GM12872 (cell line): ENCODE measurements around the gene KLK10.

Experiments used
- TF ChIP-seq, protein P1 (sequence below): IDR thresholded peaks from 3 replicates; pipeline ENCODE4 v1.5.1; 2011; ENCODE audit warnings: low read depth, mild to moderate bottlenecking, low read length, moderate library complexity; ENCODE audit not compliant: insufficient read depth

Gene KLK10

GRCh38 chr19:50982186-50982585, 37.3 kb downstream of the KLK10 start:
- TF ChIP-seq, protein P1, sequence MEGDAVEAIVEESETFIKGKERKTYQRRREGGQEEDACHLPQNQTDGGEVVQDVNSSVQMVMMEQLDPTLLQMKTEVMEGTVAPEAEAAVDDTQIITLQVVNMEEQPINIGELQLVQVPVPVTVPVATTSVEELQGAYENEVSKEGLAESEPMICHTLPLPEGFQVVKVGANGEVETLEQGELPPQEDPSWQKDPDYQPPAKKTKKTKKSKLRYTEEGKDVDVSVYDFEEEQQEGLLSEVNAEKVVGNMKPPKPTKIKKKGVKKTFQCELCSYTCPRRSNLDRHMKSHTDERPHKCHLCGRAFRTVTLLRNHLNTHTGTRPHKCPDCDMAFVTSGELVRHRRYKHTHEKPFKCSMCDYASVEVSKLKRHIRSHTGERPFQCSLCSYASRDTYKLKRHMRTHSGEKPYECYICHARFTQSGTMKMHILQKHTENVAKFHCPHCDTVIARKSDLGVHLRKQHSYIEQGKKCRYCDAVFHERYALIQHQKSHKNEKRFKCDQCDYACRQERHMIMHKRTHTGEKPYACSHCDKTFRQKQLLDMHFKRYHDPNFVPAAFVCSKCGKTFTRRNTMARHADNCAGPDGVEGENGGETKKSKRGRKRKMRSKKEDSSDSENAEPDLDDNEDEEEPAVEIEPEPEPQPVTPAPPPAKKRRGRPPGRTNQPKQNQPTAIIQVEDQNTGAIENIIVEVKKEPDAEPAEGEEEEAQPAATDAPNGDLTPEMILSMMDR: no peak

GRCh38 chr19:50981587-50982146, 37.8 kb downstream of the KLK10 start:
- TF ChIP-seq, protein P1: no peak

DNA sequence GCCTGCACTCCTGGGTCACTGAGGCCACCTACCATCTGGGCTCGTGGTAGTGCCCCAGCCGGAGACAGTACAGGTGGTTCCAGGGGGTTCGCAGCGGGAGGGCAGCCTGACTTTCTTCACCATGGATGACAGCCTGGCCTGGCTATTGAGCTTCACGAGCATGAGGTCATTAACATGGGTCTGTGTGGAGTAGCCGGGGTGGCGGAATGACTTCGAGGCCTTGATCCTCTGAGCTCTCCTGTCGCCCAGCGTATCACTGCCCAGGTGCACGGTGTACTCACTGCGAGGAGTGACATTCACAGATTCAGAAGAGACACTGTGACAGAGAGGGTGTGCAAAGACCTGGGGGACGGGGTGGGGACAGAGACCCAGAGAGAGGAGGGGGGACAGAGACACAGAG, 39.3 kb downstream of the KLK10 start:
- TF ChIP-seq, protein P1: no peak

GRCh38 chr19:50979758-50980157, 39.8 kb downstream of the KLK10 start:
- TF ChIP-seq, protein P1: no peak

DNA sequence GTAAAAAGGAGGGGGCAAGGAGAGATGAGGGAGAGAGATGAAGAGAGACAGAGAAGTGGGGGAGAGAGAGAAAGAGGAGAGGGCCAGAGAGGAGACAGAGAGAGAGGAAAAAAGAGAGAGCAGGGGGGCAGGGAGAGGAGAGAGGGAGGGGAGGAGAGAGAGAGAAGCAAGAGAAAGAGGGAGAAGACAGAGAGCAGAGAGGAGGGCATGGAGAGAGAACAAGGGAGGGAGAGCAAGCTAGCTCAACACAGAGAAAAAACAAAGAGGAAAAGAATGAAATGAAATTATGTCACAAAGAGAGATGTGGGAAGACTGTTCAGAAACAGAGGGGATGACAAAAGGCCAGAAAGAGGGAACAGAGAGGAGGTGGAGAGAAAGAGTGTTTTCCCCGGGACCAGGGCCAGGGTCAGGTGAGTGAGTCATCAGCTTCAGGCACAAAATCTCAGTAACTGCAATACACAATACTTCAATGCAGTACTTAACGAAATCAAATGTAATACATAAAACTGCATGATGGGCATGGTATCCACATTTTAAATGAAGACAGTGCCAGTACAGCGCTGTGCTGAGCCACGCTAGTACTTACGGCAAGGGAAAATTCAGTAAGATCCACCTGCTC, 40.6 kb downstream of the KLK10 start:
- TF ChIP-seq, protein P1: no peak

- TF ChIP-seq, protein P1: no peak
Measured at GRCh38 chr19:50977626-50978025, 41.9 kb downstream of the KLK10 start.

- TF ChIP-seq, protein P1: no peak
Measured at GRCh38 chr19:50975766-50976165, 43.7 kb downstream of the KLK10 start.
